Retinal pigment epithelial cell (primary cell): ENCODE data around the gene TGFBR3.

Experiments
- DNase-seq: peaks from one replicate; pipeline ENCODE4 v3.0.0-alpha.2; 2010; ENCODE audit warnings: low read depth
- H3K4me3 ChIP-seq: 2 replicates; pipeline ENCODE4 v1.5.1; 2011; ENCODE audit warnings: mild to moderate bottlenecking, low read length, control low read depth, moderate library complexity
- TF ChIP-seq, protein P1 (sequence below): conservative IDR thresholded peaks from 2 replicates; pipeline ENCODE4 v1.5.1; 2011; ENCODE audit warnings: low read depth, low read length, control low read depth, inconsistent platforms

TGFBR3 gene

DNA sequence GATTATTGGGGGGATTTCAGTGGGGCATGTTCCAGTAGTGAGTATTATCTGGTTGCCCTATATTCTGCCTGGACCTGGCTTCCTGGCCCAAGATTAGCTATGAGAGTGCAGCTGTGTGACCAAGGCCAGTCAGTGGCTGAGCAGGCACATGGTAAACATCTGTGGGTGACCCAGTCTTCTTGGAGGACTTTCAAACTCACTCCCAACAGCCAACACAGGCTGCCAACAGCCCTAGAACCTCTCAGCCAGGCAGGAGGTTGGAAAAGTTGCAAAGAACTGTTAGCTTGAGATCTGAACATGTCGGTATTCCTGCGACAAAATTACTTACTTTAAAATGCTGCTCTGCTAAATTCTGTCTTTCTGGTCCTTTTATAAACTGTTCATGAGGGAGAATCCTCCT, 192.4 kb downstream of the TGFBR3 start:
- DNase-seq, result no peak
- no peak overlapping the region for H3K4me3 ChIP-seq
- TF ChIP-seq, protein P1, sequence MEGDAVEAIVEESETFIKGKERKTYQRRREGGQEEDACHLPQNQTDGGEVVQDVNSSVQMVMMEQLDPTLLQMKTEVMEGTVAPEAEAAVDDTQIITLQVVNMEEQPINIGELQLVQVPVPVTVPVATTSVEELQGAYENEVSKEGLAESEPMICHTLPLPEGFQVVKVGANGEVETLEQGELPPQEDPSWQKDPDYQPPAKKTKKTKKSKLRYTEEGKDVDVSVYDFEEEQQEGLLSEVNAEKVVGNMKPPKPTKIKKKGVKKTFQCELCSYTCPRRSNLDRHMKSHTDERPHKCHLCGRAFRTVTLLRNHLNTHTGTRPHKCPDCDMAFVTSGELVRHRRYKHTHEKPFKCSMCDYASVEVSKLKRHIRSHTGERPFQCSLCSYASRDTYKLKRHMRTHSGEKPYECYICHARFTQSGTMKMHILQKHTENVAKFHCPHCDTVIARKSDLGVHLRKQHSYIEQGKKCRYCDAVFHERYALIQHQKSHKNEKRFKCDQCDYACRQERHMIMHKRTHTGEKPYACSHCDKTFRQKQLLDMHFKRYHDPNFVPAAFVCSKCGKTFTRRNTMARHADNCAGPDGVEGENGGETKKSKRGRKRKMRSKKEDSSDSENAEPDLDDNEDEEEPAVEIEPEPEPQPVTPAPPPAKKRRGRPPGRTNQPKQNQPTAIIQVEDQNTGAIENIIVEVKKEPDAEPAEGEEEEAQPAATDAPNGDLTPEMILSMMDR, result no peak

DNA sequence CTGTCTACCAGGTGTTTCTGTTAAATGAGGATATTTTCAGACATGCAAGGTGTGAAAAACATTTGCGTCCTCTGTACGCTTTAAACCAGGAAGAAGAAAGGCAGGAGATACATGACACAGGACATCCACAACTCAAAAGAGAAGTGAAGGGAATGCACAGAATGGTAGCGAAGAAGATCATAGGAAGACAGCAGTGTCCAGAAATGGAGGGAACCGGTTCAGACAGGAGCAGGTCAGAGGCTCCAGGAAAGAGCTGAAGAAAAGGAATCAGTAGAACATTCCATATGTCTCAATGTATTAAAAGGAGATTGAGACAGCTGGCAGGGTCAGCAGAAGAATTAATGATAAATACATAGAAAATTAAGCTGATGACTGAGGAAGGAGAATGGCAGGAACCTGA, 194.4 kb downstream of the TGFBR3 start:
- TF ChIP-seq, protein P1, result no peak
- H3K4me3 ChIP-seq, result no peak overlapping the region
- DNase-seq, result no peak

- no peak for DNase-seq
- H3K4me3 ChIP-seq, result no peak overlapping the region
- TF ChIP-seq, protein P1, result no peak
Measured at GRCh38 chr1:91689641-91690481, 196.1 kb downstream of the TGFBR3 start.

GRCh38 chr1:91687452-91687851, 198.5 kb downstream of the TGFBR3 start:
- no peak overlapping the region for H3K4me3 ChIP-seq
- TF ChIP-seq, protein P1, result no peak
- peak; percentile 8 for DNase-seq

- H3K4me3 ChIP-seq, result no peak overlapping the region
- TF ChIP-seq, protein P1, result no peak
- no peak for DNase-seq
Measured at GRCh38 chr1:91685994-91686393, 200.0 kb downstream of the TGFBR3 start.

DNA sequence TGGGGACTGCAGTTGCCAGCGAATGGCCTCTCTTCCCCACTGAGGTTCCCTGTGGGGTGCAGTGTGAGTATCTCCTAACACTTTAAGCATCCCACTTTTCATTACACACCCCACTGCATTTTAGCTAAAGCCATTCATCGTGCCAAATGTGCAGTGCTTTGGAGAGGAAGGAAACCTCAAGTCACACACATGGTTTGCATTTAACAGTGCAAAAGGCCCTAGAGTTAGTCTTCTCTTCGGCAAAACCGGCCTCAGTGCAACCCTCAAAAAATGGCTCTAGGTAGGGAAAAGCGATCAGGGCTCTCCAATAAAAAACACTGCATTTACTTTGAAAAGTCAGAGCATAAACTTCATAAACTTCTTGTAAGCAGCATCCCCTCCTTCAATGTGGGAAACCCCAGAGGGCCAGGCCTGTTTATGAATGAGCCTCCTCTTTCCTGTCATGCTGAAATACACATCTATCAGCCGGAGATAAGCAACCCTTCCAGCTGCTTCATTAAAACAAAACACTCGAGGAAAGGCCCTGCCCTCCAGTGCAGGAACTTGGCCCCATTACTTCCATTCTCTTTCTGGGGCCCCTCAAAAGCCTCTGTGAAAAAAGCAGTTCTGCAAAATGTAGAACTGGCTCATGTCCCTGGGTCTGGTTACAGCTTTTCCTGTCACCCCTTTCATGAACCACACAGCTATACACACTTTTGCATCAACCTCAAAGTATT, 201.3 kb downstream of the TGFBR3 start:
- TF ChIP-seq, protein P1, result no peak
- no peak for DNase-seq
- no peak overlapping the region for H3K4me3 ChIP-seq

DNA sequence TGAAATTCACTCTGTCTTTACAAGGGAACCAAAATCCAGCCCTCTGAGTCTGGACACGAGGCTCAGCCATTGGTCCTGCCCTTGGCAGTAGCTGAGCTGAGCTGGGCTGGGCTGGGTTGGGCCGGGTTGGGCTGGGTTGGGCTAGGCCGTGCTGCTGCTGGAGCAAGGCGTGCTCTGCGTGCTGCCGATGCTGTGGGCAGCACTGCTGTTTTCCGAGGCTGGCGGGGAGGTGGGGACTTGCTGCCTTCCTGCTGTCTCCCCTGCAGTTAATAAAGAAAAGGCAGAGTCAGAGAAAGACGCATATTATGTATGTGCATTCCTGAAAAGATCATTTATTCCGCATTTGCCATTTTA, 202.4 kb downstream of the TGFBR3 start:
- H3K4me3 ChIP-seq, result no peak overlapping the region
- TF ChIP-seq, protein P1, result no peak

More for the DNA sequence above, 202.4 kb downstream of the TGFBR3 start:
- no peak for DNase-seq
